A673 (cell line): ENCODE results near the gene CEP20.

Source experiments
- CTCF ChIP-seq: fragments of 300-800, 200-600 bp; sonication (generic); conservative IDR thresholded peaks from 2 replicates; pipeline ENCODE4 v1.5.1; 2017; ENCODE audit warnings: low read depth, mild to moderate bottlenecking, antibody characterized with exemption, low read length, moderate library complexity, mixed read lengths
- EZH2 ChIP-seq: fragments of 200-600 bp; sonication (generic); IDR thresholded peaks from 2 replicates; pipeline ENCODE4 v1.6.1; 2017; ENCODE audit warnings: borderline replicate concordance, low read depth, mild to moderate bottlenecking, mixed read lengths, antibody characterized with exemption, low read length; ENCODE audit not compliant: poor library complexity, severe bottlenecking

GRCh38 chr16:15919331-15919730, 30.9 kb upstream of the CEP20 start:
- no peak for TF ChIP-seq CTCF
- TF ChIP-seq EZH2 = no peak
